GM18526 (cell line): ENCODE data around the gene FAAP20.

Experiments
- POLR2A ChIP-seq: IDR thresholded peaks from 3 replicates; pipeline ENCODE4 v1.6.1; 2011; ENCODE audit not compliant: insufficient read length; ENCODE audit errors: extremely low read depth

The FAAP20 gene

DNA sequence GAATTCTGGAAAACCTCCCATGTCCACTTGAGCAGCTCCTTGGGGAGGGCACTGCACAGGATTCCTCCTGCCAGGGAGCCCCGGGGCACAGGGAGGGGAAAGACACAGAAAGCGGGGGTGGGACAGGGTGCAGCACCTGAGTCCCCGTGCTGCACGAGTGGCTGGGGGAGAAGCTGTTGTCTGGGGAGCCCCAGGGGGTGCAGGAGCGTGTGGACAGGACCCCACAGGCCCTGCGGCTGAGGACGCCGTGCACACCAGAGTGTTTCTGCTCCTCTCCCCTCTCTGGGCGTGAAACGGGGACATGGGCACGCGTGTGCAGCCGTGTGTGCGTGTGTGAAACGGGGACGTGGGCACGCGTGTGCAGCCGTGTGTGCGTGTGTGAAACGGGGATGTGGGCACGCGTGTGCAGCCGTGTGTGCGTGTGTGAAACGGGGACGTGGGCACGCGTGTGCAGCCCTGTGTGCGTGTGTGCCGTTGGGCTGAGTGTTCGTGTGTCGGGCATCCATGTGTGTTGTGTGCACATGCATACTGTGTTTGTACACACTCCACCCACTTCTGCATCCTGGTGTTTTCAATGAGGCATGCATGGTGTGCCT, 21.9 kb downstream of the FAAP20 start:
- TF ChIP-seq POLR2A = no peak

DNA sequence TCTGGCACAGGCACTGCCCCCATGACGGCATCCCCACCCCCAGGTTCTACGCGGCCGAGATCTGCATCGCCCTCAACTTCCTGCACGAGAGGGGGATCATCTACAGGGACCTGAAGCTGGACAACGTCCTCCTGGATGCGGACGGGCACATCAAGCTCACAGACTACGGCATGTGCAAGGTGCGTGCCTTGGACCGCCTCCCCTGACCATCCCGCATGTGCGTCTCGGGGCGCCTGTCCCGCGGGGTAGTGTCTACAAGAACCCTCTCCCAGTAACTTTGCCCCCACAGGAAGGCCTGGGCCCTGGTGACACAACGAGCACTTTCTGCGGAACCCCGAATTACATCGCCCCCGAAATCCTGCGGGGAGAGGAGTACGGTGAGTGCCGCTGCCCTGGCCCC, 22.6 kb downstream of the FAAP20 start:
- no peak for TF ChIP-seq POLR2A

DNA sequence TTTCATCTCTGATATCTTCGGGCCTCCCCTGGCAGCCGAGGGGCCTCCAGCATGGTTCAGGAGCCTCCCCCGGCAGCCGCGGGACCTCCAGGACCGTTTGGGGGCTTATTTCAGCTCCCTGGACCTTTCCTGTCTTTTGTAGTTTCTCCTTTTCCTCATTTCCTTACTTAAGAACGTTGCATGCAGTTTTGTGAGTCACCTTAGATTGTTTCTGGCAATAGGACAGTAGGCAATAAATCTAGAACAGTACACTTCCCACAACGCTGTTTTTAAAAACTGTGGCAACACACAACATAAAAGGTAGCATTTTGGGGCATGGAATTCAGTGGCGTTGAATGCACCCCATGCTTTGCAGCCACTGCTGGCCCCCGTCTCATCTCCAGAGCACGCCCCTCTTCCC, 24.4 kb downstream of the FAAP20 start:
- no peak for TF ChIP-seq POLR2A

DNA sequence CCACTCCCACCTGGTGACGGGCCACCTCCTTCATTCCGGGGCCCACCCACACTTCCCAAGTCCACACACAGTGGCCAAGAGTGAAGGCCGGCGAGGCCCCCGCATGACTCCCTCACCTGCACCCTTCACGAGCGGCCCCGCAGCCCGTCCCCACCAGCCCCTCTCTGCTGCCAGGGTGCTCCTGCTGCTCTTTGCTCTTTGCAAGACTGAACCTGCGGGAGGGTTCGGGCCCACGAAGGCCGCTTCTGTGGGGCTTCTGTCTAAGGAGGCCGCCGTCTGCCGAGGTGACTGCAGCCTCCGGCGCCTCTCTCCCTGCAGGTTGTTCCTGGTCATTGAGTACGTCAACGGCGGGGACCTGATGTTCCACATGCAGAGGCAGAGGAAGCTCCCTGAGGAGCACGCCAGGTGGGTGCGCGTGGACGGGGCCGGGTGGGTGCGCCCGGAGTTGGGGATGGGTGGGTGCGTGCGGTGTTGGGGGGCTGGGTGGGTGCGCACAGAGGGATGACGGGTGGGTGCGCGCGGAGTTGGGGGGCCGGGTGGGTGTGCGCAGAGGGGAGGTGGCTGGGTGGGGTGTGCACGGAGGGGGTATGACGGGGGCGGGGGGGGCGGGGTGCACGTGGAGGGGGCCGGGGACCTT, 25.3 kb downstream of the FAAP20 start:
- TF ChIP-seq POLR2A = no peak

- TF ChIP-seq POLR2A = no peak
These were observed 26.0 kb downstream of the FAAP20 start for GRCh38 chr1:2168535-2168934.

DNA sequence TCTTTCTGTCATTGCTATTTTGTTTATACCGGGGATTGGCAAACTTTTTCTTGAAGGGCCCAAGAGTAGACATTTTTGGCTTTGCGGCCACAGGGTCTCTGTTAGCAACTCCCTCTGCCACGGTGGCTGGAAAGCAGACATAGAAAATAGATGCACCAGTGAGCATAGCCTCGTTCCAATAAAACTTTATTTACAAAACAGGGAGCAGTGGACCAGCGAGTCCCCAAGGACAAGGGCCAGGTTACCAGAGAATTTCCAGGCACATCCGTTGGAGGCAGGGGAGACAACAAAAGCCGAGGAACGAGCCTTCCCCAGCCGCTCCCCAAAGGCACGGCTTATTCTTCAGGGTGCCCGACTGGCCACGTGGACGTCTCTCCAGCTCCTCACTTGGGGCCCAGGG, 26.5 kb downstream of the FAAP20 start:
- TF ChIP-seq POLR2A = no peak

- TF ChIP-seq POLR2A = no peak
These were observed 27.9 kb downstream of the FAAP20 start for GRCh38 chr1:2166695-2167094.

GRCh38 chr1:2166254-2166653, 28.3 kb downstream of the FAAP20 start:
- no peak for TF ChIP-seq POLR2A

DNA sequence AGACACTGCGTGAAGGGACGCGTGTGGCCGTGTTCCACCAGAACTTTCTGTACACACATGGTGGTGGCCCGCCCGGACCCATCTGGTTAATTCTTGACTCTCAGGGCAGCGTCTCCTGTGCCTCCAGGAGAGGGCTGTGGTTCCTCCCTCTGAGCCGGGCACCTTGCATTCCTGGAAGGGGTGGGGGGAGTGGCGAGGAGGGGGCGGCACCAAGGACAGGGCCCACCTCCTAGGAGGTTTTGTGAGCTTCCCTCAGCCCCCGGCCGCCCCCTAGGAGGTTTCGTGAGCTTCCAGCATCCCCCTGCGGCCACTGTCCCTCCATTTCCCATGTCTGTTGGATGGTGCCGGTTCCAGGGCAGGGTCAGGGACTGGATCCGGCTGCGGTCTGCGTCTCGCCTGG, 28.9 kb downstream of the FAAP20 start:
- TF ChIP-seq POLR2A = no peak

GRCh38 chr1:2163205-2163604, 31.4 kb downstream of the FAAP20 start:
- TF ChIP-seq POLR2A = no peak

GRCh38 chr1:2160451-2161300, 33.9 kb downstream of the FAAP20 start:
- TF ChIP-seq POLR2A = no peak

GRCh38 chr1:2159124-2159523, 35.4 kb downstream of the FAAP20 start:
- no peak for TF ChIP-seq POLR2A

- TF ChIP-seq POLR2A = no peak
These were observed 36.3 kb downstream of the FAAP20 start for GRCh38 chr1:2158272-2158671.

DNA sequence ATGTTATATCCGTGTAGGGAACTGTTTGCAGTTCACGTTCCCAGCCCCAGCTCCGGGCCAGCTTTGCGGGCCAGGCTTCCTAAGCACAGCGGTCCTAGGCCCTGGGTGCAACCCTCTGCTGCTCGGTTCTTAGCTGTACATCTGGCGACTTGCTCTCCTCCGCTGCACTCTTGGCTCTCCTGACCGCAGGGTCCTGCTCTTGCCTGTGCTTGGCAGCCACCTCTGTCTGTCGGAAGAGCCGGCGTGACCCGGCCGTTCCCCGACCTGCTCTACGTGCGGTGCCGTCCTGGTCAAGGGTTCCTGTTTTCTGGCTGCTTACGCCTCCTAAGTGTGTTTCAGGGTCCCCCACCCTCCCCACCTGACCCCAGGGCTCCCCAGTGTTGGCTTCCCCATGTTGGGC, 36.7 kb downstream of the FAAP20 start:
- no peak for TF ChIP-seq POLR2A

DNA sequence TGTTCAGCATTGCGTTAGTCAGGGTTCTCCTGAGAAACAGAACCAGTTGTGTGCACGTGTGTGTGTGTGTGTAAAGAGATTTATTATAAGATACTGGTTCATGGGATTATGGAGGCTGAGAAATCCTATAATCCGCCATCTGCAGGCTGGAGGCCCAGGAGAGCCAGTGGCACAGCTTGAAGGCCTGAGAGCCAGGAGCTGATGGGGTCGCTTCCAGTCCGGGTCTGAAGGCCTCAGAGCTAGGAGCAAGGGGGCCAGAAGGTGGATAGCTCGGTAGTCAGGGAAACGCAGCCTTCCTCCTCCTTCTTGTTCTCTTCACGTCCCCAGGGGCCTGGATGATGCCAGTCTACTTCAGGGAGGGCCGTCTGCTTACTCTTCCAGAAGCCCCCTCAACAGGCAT, 37.7 kb downstream of the FAAP20 start:
- TF ChIP-seq POLR2A = no peak

GRCh38 chr1:2155788-2156187, 38.8 kb downstream of the FAAP20 start:
- TF ChIP-seq POLR2A = no peak
